ENCODE measurements around the gene SLC2A13. TPM values are rescaled to one million over a fixed set of nuclear protein-coding genes. Genes with fewer than 3 reads are reported as not detected.

The SLC2A13 gene
- total RNA-seq, 2 donors from 2014 or later = 14.5 to 20.0 TPM

- H3K4me3 ChIP-seq = peak overlapping the region; percentile 92
- H3K27ac ChIP-seq = peak overlapping the region; percentile 81 to 85
- no peaks in the 10 kb centered on the region for H3K27me3 ChIP-seq (replicated peaks; ENCODE audit: insufficient read depth)
- no peak for TF ChIP-seq CTCF (IDR thresholded peaks at IDR 0.05)
- H3K36me3 ChIP-seq = no peaks in the 10 kb centered on the region
- H3K9me3 ChIP-seq = no peaks in the 10 kb centered on the region
- ATAC-seq (ENCODE audit: insufficient number of reproducible peaks, low FRiP score, low read depth) (peak; percentile 52), DNase-seq (ENCODE audit: low spot score) (peak; percentile 19)
- H3K4me1 ChIP-seq (ENCODE audit: control insufficient read depth in 1 of 2, low read depth in 2 of 2) = peaks cover 7 to 26% of the 10 kb centered on the region in 2 donors
These were observed 287 bp upstream of the SLC2A13 start for GRCh38 chr12:40106202-40106533.

GRCh38 chr12:40105265-40105514, 691 bp downstream of the SLC2A13 start:
- no peak for DNase-seq (ENCODE audit: low spot score)
- peaks cover 7 to 26% of the 10 kb centered on the region in 2 donors for H3K4me1 ChIP-seq (ENCODE audit: control insufficient read depth in 1 of 2, low read depth in 2 of 2)
- no peaks in the 10 kb centered on the region for H3K9me3 ChIP-seq
- H3K27me3 ChIP-seq (replicated peaks; ENCODE audit: insufficient read depth) = no peaks in the 10 kb centered on the region
- H3K36me3 ChIP-seq = no peaks in the 10 kb centered on the region
- peak overlapping the region; percentile 81 to 85 for H3K27ac ChIP-seq
- peak overlapping the region; percentile 92 for H3K4me3 ChIP-seq
- no peak for ATAC-seq (ENCODE audit: insufficient number of reproducible peaks, low FRiP score, low read depth)
- no peak for TF ChIP-seq CTCF (IDR thresholded peaks at IDR 0.05)

- Histone ChIP-seq H3K27me3 (replicated peaks; ENCODE audit: insufficient read depth) (no peaks in the 10 kb centered on the region), H3K27ac (peak overlapping the region; percentile 81 to 85), H3K9me3 (no peaks in the 10 kb centered on the region), H3K4me1 (ENCODE audit: control insufficient read depth in 1 of 2, low read depth in 2 of 2) (peaks cover 7 to 26% of the 10 kb centered on the region in 2 donors), H3K4me3 (peak overlapping the region; percentile 92), H3K36me3 (no peaks in the 10 kb centered on the region)
- TF ChIP-seq CTCF (IDR thresholded peaks at IDR 0.05) = no peak
- DNase-seq (ENCODE audit: low spot score) (no peak), ATAC-seq (ENCODE audit: insufficient number of reproducible peaks, low FRiP score, low read depth) (no peak)
These were observed 1.2 kb downstream of the SLC2A13 start for GRCh38 chr12:40104461-40105264.

- Histone ChIP-seq H3K4me3 (no peak overlapping the region), H3K36me3 (no peaks in the 10 kb centered on the region), H3K4me1 (ENCODE audit: control insufficient read depth in 1 of 2, low read depth in 2 of 2) (peaks cover 7 to 26% of the 10 kb centered on the region in 2 donors), H3K27me3 (replicated peaks; ENCODE audit: insufficient read depth) (no peaks in the 10 kb centered on the region), H3K9me3 (no peaks in the 10 kb centered on the region), H3K27ac (no peak overlapping the region)
- no peak for TF ChIP-seq CTCF (IDR thresholded peaks at IDR 0.05)
- DNase-seq (ENCODE audit: low spot score) = no peak
- no peak for ATAC-seq (ENCODE audit: insufficient number of reproducible peaks, low FRiP score, low read depth)
These were observed 2.8 kb downstream of the SLC2A13 start for GRCh38 chr12:40103043-40103442.

- no peak overlapping the region for H3K27ac ChIP-seq
- no peaks in the 10 kb centered on the region for H3K27me3 ChIP-seq (replicated peaks; ENCODE audit: insufficient read depth)
- peaks cover 7 to 25% of the 10 kb centered on the region in 2 donors for H3K4me1 ChIP-seq (ENCODE audit: control insufficient read depth in 1 of 2, low read depth in 2 of 2)
- ATAC-seq (ENCODE audit: insufficient number of reproducible peaks, low FRiP score, low read depth) (no peak), DNase-seq (ENCODE audit: low spot score) (no peak)
- H3K36me3 ChIP-seq = no peaks in the 10 kb centered on the region
- no peak for TF ChIP-seq CTCF (IDR thresholded peaks at IDR 0.05)
- no peak overlapping the region for H3K4me3 ChIP-seq
- H3K9me3 ChIP-seq = no peaks in the 10 kb centered on the region
These were observed 4.1 kb downstream of the SLC2A13 start for GRCh38 chr12:40101747-40102146.

Data from thoracic aorta (tissue), 2 donors.